Right lobe of liver (tissue), 6 donors: ENCODE data around the gene NT5DC3. TPM values are rescaled to one million over a fixed set of nuclear protein-coding genes. Genes with fewer than 3 reads are reported as not detected.

Source experiments
- ATAC-seq, 4 donors: fragments of 200-7000 bp; cut with Tn5 transposase; one replicate each; pipeline ENCODE4 v1.9.1; 2020; ENCODE audit warnings: mild to moderate bottlenecking in 4 of 4, moderate library complexity in 4 of 4
- DNase-seq, 3 donors: peaks; one replicate each; pipeline ENCODE4 v3.0.0-alpha.2; 2020
- H3K27ac ChIP-seq, 3 donors: fragments of 200-600 bp; one replicate each; pipeline ENCODE4 v1.8.0; 2022
- H3K27me3 ChIP-seq, 2 donors: fragments of 200-600 bp; one replicate each; pipeline ENCODE4 v1.8.0; 2022
- H3K36me3 ChIP-seq, 4 donors: fragments of 200-600 bp; sonication (generic) in 1 of 4; one replicate each; pipeline versions ENCODE4 v1.5.1 to v1.8.0; 2017 to 2022; ENCODE audit warnings: control low read depth in 1 of 4
- H3K4me1 ChIP-seq, 4 donors: fragments of 200-600 bp; sonication (generic) in 1 of 4; one replicate each; pipeline versions ENCODE4 v1.5.1 to v1.8.0; 2017 to 2022; ENCODE audit warnings: control low read depth in 1 of 4
- H3K4me3 ChIP-seq, 3 donors: fragments of 200-600 bp; one replicate each; pipeline ENCODE4 v1.8.0; 2022
- H3K9me3 ChIP-seq, 4 donors: fragments of 200-600 bp; sonication (generic) in 1 of 4; one replicate each; pipeline versions ENCODE4 v1.5.1 to v1.8.0; 2017 to 2022; ENCODE audit warnings: control low read depth in 1 of 4
- CTCF ChIP-seq, 4 donors: fragments of 200-600 bp in 3 of 4; fragments of 450-650 bp in 1 of 4; IDR thresholded peaks; one replicate each; pipeline versions ENCODE4 v1.5.1 to v1.8.0; 2016 to 2022; ENCODE audit warnings: antibody characterized with exemption in 4 of 4, mild to moderate bottlenecking in 2 of 4
- POLR2A ChIP-seq: fragments of 450-650 bp; IDR thresholded peaks from one replicate; pipeline ENCODE4 v1.6.1; 2017; ENCODE audit warnings: antibody characterized with exemption, mild to moderate bottlenecking
- WGBS: methylation state at CpG from one replicate; pipeline ENCODE4 v1.1.6; 2018; ENCODE audit warnings: low coverage, low lambda C conversion rate; ENCODE audit not compliant: insufficient coverage; ENCODE audit errors: missing lambda C conversion rate; 5-methylcytosine and 5-hydroxymethylcytosine counted together
- intact Hi-C, 2 donors: fragments of 100-400 bp; cut with DNase I; formaldehyde crosslinking; loops; one replicate each; pipeline versions ENCODE4 v1.11.2 to v1.14.1; 2022
- total RNA-seq, 6 experiments: library from RNA; depleted of rRNA in 2 of 6; stranded (reverse); fragments of >200 nt in 2 of 6; fragmentation: NEBNext Ultra II Directional in 3 of 6; extraction: Animal tissue kit (Norgen Biotek cat#: 25700) in 3 of 6; gene quantifications; one replicate each; pipeline versions ENCODE4 v1.1.0 to v1.2.4, GENCODE V29; 2016 to 2023
- donor health status: DM: no; HTN: yes; CAD: no.
- donor health status: DM: no; HTN: no; CAD: no.
- donor health status: DM: no; HTN: no; CAD: no.
- donor health status: DM: no; HTN: yes; CAD: no.
- donor health status: DM: no; HTN: yes; CAD: no.

NT5DC3 gene
- total RNA-seq, 6 experiments from 2014 or later: 3.3 to 10.2 (median 6.6) TPM

DNA sequence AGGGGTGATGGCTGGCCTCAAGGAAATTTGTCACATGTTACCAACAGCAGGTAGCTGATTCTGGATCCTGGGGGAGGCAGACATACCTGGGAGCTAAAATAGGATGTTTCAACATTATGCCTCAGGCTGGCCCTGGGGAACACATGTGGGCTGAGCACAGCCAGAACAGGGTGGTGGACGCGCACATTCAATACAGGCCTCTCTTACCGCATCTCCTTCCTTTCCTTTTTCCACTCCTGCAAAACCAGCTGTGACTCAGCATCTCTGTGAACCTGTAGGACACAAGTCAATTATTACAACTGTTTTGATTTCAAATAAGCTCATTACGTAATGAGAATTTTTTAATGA lies 61.0 kb downstream of the NT5DC3 start:
- Histone ChIP-seq H3K27me3 (no peaks in the 10 kb centered on the region), H3K9me3 (no peaks in the 10 kb centered on the region), H3K4me1 (peaks cover 0 to 14% (median 3%) of the 10 kb centered on the region in 4 donors), H3K36me3 (peaks cover 0 to 18% (median 0%) of the 10 kb centered on the region in 4 donors), H3K27ac (no peak overlapping the region), H3K4me3 (no peak overlapping the region)
- intact Hi-C loops: no loop called here
- DNase-seq (no peak), ATAC-seq (no peak)
- WGBS: 94% methylated on average over 4 of the region's 4 CpGs
- TF ChIP-seq POLR2A: no peak
- TF ChIP-seq CTCF (IDR thresholded peaks at IDR 0.05): no peak

GRCh38 chr12:103779410-103780092 lies 61.5 kb downstream of the NT5DC3 start:
- Histone ChIP-seq H3K9me3 (no peaks in the 10 kb centered on the region), H3K27me3 (no peaks in the 10 kb centered on the region), H3K36me3 (peaks cover 0 to 18% (median 0%) of the 10 kb centered on the region in 4 donors), H3K4me3 (no peak overlapping the region), H3K4me1 (peaks cover 0 to 9% (median under 1%) of the 10 kb centered on the region in 4 donors), H3K27ac (no peak overlapping the region)
- 92% methylated on average over 4 of the region's 7 CpGs for WGBS
- DNase-seq: no peak
- TF ChIP-seq POLR2A (no peak), CTCF (IDR thresholded peaks at IDR 0.05) (no peak)
- intact Hi-C loops: no loop called here
- no peak for ATAC-seq

DNA sequence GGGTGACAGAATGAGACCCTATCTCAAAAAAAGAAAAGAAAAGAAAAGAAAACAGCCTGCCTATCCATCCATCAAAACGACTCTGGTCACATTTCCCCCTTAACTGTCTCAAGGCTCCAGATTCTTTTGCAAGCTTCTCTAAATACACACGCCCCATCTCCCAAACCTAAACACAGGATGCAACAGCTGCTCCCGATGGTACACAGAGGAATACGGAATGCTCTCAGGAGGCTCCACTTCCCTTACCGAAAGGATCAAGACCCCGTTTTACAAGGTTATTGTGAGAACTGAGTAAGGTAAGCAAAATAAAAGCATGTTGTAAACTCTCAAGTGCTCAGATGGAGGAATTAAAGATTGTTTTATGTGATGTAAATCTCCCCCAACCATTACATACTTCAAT lies 62.3 kb downstream of the NT5DC3 start:
- ATAC-seq (no peak), DNase-seq (no peak)
- TF ChIP-seq CTCF (IDR thresholded peaks at IDR 0.05) (no peak), POLR2A (no peak)
- Histone ChIP-seq H3K9me3 (no peaks in the 10 kb centered on the region), H3K4me1 (peaks cover 0 to 8% (median 0%) of the 10 kb centered on the region in 4 donors), H3K36me3 (peaks cover 0 to 18% (median 0%) of the 10 kb centered on the region in 4 donors), H3K27me3 (no peaks in the 10 kb centered on the region), H3K4me3 (no peak overlapping the region), H3K27ac (no peak overlapping the region)
- intact Hi-C loops: no loop called here
- 74% methylated on average over 6 of the region's 6 CpGs for WGBS

GRCh38 chr12:103774977-103775560 lies 66.0 kb downstream of the NT5DC3 start:
- TF ChIP-seq CTCF (IDR thresholded peaks at IDR 0.05): no peak
- TF ChIP-seq POLR2A: no peak
- intact Hi-C loops: no loop called here
- 77% methylated on average over 8 of the region's 10 CpGs for WGBS
- ATAC-seq (peak in 1 of 4 donors; percentile 18), DNase-seq (no peak)
- Histone ChIP-seq H3K4me1 (peaks cover 0 to 14% (median 0%) of the 10 kb centered on the region in 4 donors), H3K4me3 (no peak overlapping the region), H3K9me3 (no peaks in the 10 kb centered on the region), H3K27me3 (no peaks in the 10 kb centered on the region), H3K27ac (no peak overlapping the region), H3K36me3 (peaks cover 0 to 18% (median 0%) of the 10 kb centered on the region in 4 donors)
